ENCODE data around the gene DIMT1.

The DIMT1 gene

GRCh38 chr5:62347928-62348327, 55.8 kb downstream of the DIMT1 start:
- no peak for FAIRE-seq

GRCh38 chr5:62346748-62347147, 57.0 kb downstream of the DIMT1 start:
- FAIRE-seq (no peak), DNase-seq (ENCODE audit: insufficient read length, low spot score) (no peak)
- TF ChIP-seq CTCF (IDR thresholded peaks at IDR 0.05; ENCODE audit: insufficient read depth, missing control alignments) = no peak

More at GRCh38 chr5:62347928-62348327, 55.8 kb downstream of the DIMT1 start:
- DNase-seq (ENCODE audit: insufficient read length, low spot score) = no peak
- TF ChIP-seq CTCF (IDR thresholded peaks at IDR 0.05; ENCODE audit: insufficient read depth, missing control alignments) = no peak

GRCh38 chr5:62343428-62343827, 60.3 kb downstream of the DIMT1 start:
- TF ChIP-seq CTCF (IDR thresholded peaks at IDR 0.05; ENCODE audit: insufficient read depth, missing control alignments) = no peak
- no peak for DNase-seq (ENCODE audit: insufficient read length, low spot score)
- FAIRE-seq = no peak

- no peak for FAIRE-seq
- no peak for DNase-seq (ENCODE audit: insufficient read length, low spot score)
- no peak for TF ChIP-seq CTCF (IDR thresholded peaks at IDR 0.05; ENCODE audit: insufficient read depth, missing control alignments)
Measured at GRCh38 chr5:62342476-62342837, 61.2 kb downstream of the DIMT1 start.

GRCh38 chr5:62341783-62342475, 61.8 kb downstream of the DIMT1 start:
- no peak for TF ChIP-seq CTCF (IDR thresholded peaks at IDR 0.05; ENCODE audit: insufficient read depth, missing control alignments)
- no peak for DNase-seq (ENCODE audit: insufficient read length, low spot score)
- FAIRE-seq = no peak

- FAIRE-seq = no peak
- DNase-seq (ENCODE audit: insufficient read length, low spot score) = no peak
- no peak for TF ChIP-seq CTCF (IDR thresholded peaks at IDR 0.05; ENCODE audit: insufficient read depth, missing control alignments)
Measured at GRCh38 chr5:62340979-62341378, 62.7 kb downstream of the DIMT1 start.

- DNase-seq (ENCODE audit: insufficient read length, low spot score) (no peak), FAIRE-seq (no peak)
- TF ChIP-seq CTCF (IDR thresholded peaks at IDR 0.05; ENCODE audit: insufficient read depth, missing control alignments) = peak; percentile 21
Measured at GRCh38 chr5:62340392-62340791, 63.3 kb downstream of the DIMT1 start.

All from D721Med (cell line).